Tibial nerve (tissue), 4 donors: Measurements from ENCODE around the gene SIRT1. TPM values are rescaled to one million over a fixed set of nuclear protein-coding genes. Genes with fewer than 3 reads are reported as not detected.

Experiments
- DNase-seq, 2 donors: peaks; one replicate each; pipeline ENCODE4 v3.0.0-alpha.2; 2019; ENCODE audit warnings: low spot score in 2 of 2
- H3K27ac ChIP-seq, 4 donors: fragments of 200-600 bp; sonication (generic) in 3 of 4; one replicate each; pipeline ENCODE4 v1.5.1; 2017 to 2019; ENCODE audit warnings: mild to moderate bottlenecking in 1 of 4
- H3K27me3 ChIP-seq, 2 donors: fragments of 200-600 bp; sonication (generic) in 1 of 2; one replicate each; pipeline versions ENCODE4 v1.5.1 to v1.6.0; 2017 to 2019
- H3K36me3 ChIP-seq, 3 donors: fragments of 200-600 bp; sonication (generic); one replicate each; pipeline ENCODE4 v1.5.1; 2018 to 2019
- H3K4me1 ChIP-seq, 4 donors: fragments of 200-600 bp; sonication (generic) in 3 of 4; one replicate each; pipeline ENCODE4 v1.5.1; 2017 to 2019
- H3K4me3 ChIP-seq, 4 donors: fragments of 200-600 bp; sonication (generic) in 3 of 4; one replicate each; pipeline ENCODE4 v1.5.1; 2017 to 2019; ENCODE audit warnings: mild to moderate bottlenecking in 1 of 4, moderate library complexity in 1 of 4
- H3K9me3 ChIP-seq, 4 donors: fragments of 200-600 bp; sonication (generic) in 3 of 4; one replicate each; pipeline ENCODE4 v1.5.1; 2017 to 2019
- EP300 ChIP-seq, 2 donors: sonication (generic); formaldehyde crosslinking; IDR thresholded peaks; one replicate each; pipeline ENCODE4 v1.6.1; 2017; ENCODE audit warnings: antibody characterized with exemption in 2 of 2, mild to moderate bottlenecking in 1 of 2
- POLR2A ChIP-seq, 2 donors: fragments of 450-650 bp; IDR thresholded peaks; one replicate each; pipeline ENCODE4 v1.6.1; 2017; ENCODE audit warnings: antibody characterized with exemption in 2 of 2, mild to moderate bottlenecking in 2 of 2, moderate library complexity in 2 of 2
- WGBS, 2 donors: methylation state at CpG; one replicate each; pipeline ENCODE4 v1.1.5; 2018; 5-methylcytosine and 5-hydroxymethylcytosine counted together
- total RNA-seq, 4 donors: library from RNA; depleted of rRNA; stranded (reverse); fragments of >200 nt; gene quantifications; one replicate each; pipeline ENCODE4 v1.1.0, GENCODE V29; 2016
- TF ChIP-seq, protein P1 (sequence below), 5 experiments: fragments of 200-600 bp in 3 of 5; fragments of 450-650 bp in 2 of 5; sonication (generic) in 3 of 5; IDR thresholded peaks; one replicate each; pipeline ENCODE4 v1.5.1; 2016 to 2019; ENCODE audit warnings: antibody characterized with exemption in 5 of 5, mild to moderate bottlenecking in 3 of 5, moderate library complexity in 2 of 5

Gene SIRT1
- total RNA-seq, 4 donors from 2014 or later, result 23.4 to 42.8 (median 35.3) TPM

DNA sequence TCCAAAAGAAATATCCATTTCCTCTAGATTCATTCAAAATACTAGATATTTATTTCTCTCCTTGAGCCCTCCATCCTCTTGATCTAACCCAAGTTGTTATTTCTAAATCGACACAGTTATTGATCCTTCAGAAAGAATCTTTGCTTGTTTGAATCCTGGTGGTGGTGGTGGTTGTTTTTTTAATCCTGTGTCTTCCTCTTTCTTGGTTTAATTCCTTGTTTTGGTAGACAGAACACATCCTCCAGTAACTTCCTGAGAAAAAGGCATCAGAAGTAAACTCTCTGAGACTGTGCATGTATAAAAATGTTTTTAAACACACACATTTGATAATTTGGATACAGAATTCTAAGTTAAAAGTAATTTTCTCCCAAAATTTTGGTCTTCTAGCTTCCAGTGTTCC lies 49.9 kb downstream of the SIRT1 start:
- 59 to 60% methylated on average over 1 of the region's 1 CpG for WGBS, 2 donors
- TF ChIP-seq POLR2A (IDR thresholded peaks at IDR 0.05) (no peak), EP300 (IDR thresholded peaks at IDR 0.05) (no peak)
- TF ChIP-seq, protein P1, sequence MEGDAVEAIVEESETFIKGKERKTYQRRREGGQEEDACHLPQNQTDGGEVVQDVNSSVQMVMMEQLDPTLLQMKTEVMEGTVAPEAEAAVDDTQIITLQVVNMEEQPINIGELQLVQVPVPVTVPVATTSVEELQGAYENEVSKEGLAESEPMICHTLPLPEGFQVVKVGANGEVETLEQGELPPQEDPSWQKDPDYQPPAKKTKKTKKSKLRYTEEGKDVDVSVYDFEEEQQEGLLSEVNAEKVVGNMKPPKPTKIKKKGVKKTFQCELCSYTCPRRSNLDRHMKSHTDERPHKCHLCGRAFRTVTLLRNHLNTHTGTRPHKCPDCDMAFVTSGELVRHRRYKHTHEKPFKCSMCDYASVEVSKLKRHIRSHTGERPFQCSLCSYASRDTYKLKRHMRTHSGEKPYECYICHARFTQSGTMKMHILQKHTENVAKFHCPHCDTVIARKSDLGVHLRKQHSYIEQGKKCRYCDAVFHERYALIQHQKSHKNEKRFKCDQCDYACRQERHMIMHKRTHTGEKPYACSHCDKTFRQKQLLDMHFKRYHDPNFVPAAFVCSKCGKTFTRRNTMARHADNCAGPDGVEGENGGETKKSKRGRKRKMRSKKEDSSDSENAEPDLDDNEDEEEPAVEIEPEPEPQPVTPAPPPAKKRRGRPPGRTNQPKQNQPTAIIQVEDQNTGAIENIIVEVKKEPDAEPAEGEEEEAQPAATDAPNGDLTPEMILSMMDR (IDR thresholded peaks at IDR 0.05), result no peak
- H3K27me3 ChIP-seq, result no peaks in the 10 kb centered on the region
- H3K4me3 ChIP-seq, result no peak overlapping the region
- H3K4me1 ChIP-seq, result no peaks in the 10 kb centered on the region
- peaks cover 0 to 74% (median 13%) of the 10 kb centered on the region in 3 donors for H3K36me3 ChIP-seq
- no peak for DNase-seq
- H3K9me3 ChIP-seq, result no peaks in the 10 kb centered on the region
- no peak overlapping the region for H3K27ac ChIP-seq

DNA sequence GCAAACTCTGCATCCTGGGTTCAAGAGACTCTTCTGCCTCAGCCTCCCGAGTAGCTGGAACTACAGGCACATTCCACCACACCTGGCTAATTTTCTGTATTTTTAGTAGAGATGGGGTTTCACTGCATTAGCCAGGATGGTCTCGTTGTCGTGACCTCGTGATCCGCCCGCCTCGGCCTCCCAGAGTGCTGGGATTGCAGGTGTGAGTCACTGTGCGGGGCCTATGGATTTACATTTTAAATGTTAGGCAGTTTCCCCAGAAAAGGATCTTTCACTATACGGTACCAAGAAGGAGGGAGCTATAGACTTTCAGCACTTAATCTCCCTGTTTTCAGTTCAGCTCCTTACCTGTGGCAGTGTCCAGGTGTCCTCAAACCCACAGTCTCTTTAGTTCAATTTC lies 50.8 kb downstream of the SIRT1 start:
- peaks cover 0 to 74% (median 13%) of the 10 kb centered on the region in 3 donors for H3K36me3 ChIP-seq
- H3K4me1 ChIP-seq, result no peaks in the 10 kb centered on the region
- H3K4me3 ChIP-seq, result no peak overlapping the region
- DNase-seq, result no peak
- 96 to 99% methylated on average over 9 of the region's 9 CpGs for WGBS, 2 donors
- no peak overlapping the region for H3K27ac ChIP-seq
- no peaks in the 10 kb centered on the region for H3K9me3 ChIP-seq
- no peak for TF ChIP-seq POLR2A (IDR thresholded peaks at IDR 0.05)
- no peak for TF ChIP-seq EP300 (IDR thresholded peaks at IDR 0.05)
- no peaks in the 10 kb centered on the region for H3K27me3 ChIP-seq

DNA sequence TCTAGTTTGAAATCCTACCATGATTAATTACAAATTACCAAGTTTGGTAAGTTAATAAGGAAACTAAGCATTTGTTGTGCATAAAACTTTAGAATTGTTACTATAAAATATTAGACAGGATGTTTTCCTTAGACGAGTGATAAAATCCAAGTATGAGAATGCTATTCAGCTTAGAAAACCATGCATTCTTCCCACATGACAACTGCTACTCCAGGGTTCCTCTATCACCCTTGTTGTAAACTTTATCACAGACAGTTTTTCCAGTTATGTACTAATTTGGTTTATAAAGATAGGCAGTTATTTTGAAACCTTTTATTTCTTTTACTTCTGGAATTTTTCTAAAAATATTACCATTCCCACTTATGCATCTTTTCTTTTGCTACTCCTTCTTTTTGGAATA lies 52.0 kb downstream of the SIRT1 start:
- no peaks in the 10 kb centered on the region for H3K27me3 ChIP-seq
- WGBS, 2 donors, result 50 to 54% methylated on average over 1 of the region's 1 CpG
- TF ChIP-seq POLR2A (IDR thresholded peaks at IDR 0.05), result no peak
- TF ChIP-seq EP300 (IDR thresholded peaks at IDR 0.05), result no peak
- TF ChIP-seq, protein P1 (IDR thresholded peaks at IDR 0.05), result no peak
- H3K4me3 ChIP-seq, result no peak overlapping the region
- no peak for DNase-seq
- H3K4me1 ChIP-seq, result no peaks in the 10 kb centered on the region
- H3K36me3 ChIP-seq, result peaks cover 0 to 68% (median 13%) of the 10 kb centered on the region in 3 donors
- no peaks in the 10 kb centered on the region for H3K9me3 ChIP-seq
- H3K27ac ChIP-seq, result no peak overlapping the region

DNA sequence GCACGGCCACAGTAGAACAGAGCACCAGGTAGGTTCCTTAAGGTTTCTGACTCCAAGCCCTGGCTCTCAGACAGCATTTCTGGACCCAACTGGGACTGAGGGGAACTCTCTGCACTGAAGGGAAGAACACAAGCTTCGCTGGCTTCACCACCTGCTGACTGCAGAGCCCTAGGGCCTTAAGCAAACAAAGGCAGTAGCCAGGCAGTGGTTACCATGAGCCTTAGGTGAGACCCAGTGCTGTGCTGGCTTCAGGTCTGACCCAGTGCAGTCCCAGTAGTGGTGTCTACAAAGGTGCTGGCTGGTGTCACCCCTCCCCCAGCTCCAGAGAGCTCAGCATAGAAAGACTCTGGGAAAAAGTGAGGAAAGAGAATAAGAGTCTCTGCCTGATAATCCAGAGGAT lies 59.5 kb downstream of the SIRT1 start:
- TF ChIP-seq EP300 (IDR thresholded peaks at IDR 0.05), result no peak
- TF ChIP-seq, protein P1 (IDR thresholded peaks at IDR 0.05), result no peak
- no peak for TF ChIP-seq POLR2A (IDR thresholded peaks at IDR 0.05)
- no peaks in the 10 kb centered on the region for H3K4me1 ChIP-seq
- peaks cover 0 to 71% (median 4%) of the 10 kb centered on the region in 3 donors for H3K36me3 ChIP-seq
- WGBS, 2 donors, result 94 to 100% methylated on average over 2 of the region's 2 CpGs
- no peaks in the 10 kb centered on the region for H3K27me3 ChIP-seq
- DNase-seq, result no peak
- H3K27ac ChIP-seq, result no peak overlapping the region
- H3K4me3 ChIP-seq, result no peak overlapping the region
- peaks cover 0 to 10% (median 0%) of the 10 kb centered on the region in 4 donors for H3K9me3 ChIP-seq

DNA sequence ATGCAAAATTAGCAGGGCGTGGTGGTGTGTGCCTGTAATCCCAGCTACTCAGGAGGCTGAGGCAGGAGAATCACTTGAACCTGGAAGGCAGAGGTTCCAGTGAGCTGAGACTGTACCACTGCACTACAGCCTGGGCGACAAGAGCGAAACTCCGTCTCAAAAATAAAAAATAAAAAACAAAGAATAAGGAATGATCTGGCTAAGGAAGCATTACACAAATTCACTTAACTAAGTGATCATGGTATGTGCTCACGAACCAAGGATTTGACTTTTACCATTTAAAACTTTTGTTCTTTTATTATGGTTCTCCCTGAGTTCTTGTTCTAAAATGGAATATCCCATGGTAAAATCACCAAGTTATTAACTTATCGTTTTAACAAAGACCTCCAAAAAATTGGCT lies 71.2 kb downstream of the SIRT1 start:
- no peak for DNase-seq
- no peaks in the 10 kb centered on the region for H3K27me3 ChIP-seq
- peaks cover 0 to 54% (median 0%) of the 10 kb centered on the region in 3 donors for H3K36me3 ChIP-seq
- WGBS, 2 donors, result 94% methylated on average over 6 of the region's 6 CpGs
- TF ChIP-seq, protein P1 (IDR thresholded peaks at IDR 0.05), result no peak
- TF ChIP-seq POLR2A (IDR thresholded peaks at IDR 0.05), result no peak
- TF ChIP-seq EP300 (IDR thresholded peaks at IDR 0.05), result no peak
- no peaks in the 10 kb centered on the region for H3K9me3 ChIP-seq
- H3K27ac ChIP-seq, result no peak overlapping the region
- H3K4me1 ChIP-seq, result no peaks in the 10 kb centered on the region
- H3K4me3 ChIP-seq, result no peak overlapping the region
